ENCODE results near the gene CREB5. TPM values are rescaled to one million over a fixed set of nuclear protein-coding genes. Genes with fewer than 3 reads are reported as not detected.

The CREB5 gene
- polyA plus RNA-seq, 1 donor from 2014 or later: 3.7 TPM

DNA sequence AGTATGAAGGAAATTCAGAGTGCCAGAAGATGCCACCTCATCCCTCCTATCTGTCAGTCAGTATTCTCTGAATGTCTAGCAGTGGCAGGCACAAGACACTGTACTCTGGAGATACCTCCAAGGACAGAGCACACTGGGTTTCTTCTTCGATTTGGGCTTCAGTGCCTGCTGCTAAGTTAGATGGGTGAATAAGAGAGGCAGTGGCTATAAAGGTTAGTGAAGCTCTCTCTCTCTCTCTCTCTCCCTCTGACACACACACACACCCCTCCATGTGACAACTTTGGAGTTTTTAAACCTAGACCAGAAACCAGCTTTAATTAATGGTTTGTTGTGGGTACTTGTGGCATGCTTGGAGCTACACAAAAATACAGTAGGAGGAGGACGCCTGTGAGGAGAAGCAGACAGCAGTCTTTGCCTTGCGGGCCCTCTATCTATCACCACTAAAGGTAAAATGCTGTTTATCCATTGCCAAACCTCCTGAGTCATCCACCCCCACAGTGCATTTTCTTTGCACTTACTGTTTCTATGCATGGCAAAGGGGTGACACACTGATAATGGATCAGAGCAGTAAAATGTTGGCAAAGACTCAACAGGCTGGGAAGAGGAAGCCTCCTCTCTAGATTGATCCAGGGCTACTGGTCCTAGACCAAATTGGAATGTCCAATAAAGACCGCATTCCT lies 443.4 kb downstream of the CREB5 start:
- H3K9ac ChIP-seq (ENCODE audit: low read length): no peak overlapping the region
- H3K79me2 ChIP-seq (replicated peaks; ENCODE audit: insufficient read depth, low read length): no peaks in the 10 kb centered on the region
- no peak overlapping the region for H2AFZ ChIP-seq (ENCODE audit: low read depth, low read length)
- no peaks in the 10 kb centered on the region for H3K9me2 ChIP-seq (ENCODE audit: insufficient read depth, low read length)
- TF ChIP-seq, protein P1, sequence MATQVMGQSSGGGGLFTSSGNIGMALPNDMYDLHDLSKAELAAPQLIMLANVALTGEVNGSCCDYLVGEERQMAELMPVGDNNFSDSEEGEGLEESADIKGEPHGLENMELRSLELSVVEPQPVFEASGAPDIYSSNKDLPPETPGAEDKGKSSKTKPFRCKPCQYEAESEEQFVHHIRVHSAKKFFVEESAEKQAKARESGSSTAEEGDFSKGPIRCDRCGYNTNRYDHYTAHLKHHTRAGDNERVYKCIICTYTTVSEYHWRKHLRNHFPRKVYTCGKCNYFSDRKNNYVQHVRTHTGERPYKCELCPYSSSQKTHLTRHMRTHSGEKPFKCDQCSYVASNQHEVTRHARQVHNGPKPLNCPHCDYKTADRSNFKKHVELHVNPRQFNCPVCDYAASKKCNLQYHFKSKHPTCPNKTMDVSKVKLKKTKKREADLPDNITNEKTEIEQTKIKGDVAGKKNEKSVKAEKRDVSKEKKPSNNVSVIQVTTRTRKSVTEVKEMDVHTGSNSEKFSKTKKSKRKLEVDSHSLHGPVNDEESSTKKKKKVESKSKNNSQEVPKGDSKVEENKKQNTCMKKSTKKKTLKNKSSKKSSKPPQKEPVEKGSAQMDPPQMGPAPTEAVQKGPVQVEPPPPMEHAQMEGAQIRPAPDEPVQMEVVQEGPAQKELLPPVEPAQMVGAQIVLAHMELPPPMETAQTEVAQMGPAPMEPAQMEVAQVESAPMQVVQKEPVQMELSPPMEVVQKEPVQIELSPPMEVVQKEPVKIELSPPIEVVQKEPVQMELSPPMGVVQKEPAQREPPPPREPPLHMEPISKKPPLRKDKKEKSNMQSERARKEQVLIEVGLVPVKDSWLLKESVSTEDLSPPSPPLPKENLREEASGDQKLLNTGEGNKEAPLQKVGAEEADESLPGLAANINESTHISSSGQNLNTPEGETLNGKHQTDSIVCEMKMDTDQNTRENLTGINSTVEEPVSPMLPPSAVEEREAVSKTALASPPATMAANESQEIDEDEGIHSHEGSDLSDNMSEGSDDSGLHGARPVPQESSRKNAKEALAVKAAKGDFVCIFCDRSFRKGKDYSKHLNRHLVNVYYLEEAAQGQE (IDR thresholded peaks at IDR 0.05; ENCODE audit: borderline replicate concordance): no peak
- TF ChIP-seq POLR2AphosphoS5 (IDR thresholded peaks at IDR 0.05) (no peak), EZH2 (IDR thresholded peaks at IDR 0.05; ENCODE audit: borderline replicate concordance, insufficient read depth, low read length, poor library complexity, severe bottlenecking) (no peak), SMC3 (conservative IDR thresholded peaks at IDR 0.05; ENCODE audit: poor library complexity) (no peak)
- no peaks in the 10 kb centered on the region for H3K36me3 ChIP-seq (ENCODE audit: insufficient read depth, low read length)
- no peak overlapping the region for H3K4me2 ChIP-seq (ENCODE audit: low read length)
- H3K27ac ChIP-seq (ENCODE audit: low read length): no peak overlapping the region
- no peaks in the 10 kb centered on the region for H4K20me1 ChIP-seq (ENCODE audit: insufficient read depth)
- H3K9me3 ChIP-seq (ENCODE audit: low read length): no peaks in the 10 kb centered on the region
- peaks cover 5% of the 10 kb centered on the region for H3K27me3 ChIP-seq (ENCODE audit: insufficient read depth, low read depth, low read length)
- H3K4me3 ChIP-seq (ENCODE audit: low read length): no peak overlapping the region
- H3F3A ChIP-seq (ENCODE audit: insufficient read depth, low read length, poor library complexity, severe bottlenecking): no peaks in the 10 kb centered on the region

DNA sequence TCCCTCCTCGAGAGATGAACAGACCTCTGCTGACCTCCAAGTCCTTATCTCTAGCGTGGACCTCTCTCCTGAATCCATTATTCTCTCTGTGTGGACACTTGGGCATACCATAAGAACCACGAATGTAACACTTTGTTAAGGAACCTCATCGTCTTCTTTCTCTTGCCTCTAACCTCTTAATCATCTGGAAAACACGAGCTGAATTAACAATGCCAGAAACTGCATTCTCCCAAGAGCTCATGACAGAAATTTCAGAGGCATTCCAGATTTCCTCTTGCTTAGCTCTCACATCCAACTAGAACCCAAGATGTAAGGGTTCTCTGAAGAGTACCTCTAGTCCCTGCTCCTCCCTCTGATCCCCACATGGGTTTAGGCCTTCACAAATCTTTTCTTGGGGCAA lies 444.3 kb downstream of the CREB5 start:
- TF ChIP-seq SMC3 (conservative IDR thresholded peaks at IDR 0.05; ENCODE audit: poor library complexity) (no peak), EZH2 (IDR thresholded peaks at IDR 0.05; ENCODE audit: borderline replicate concordance, insufficient read depth, low read length, poor library complexity, severe bottlenecking) (no peak), CTCF (IDR thresholded peaks at IDR 0.05; ENCODE audit: poor library complexity, severe bottlenecking) (no peak), RAD21 (conservative IDR thresholded peaks at IDR 0.05) (no peak), TAF1 (IDR thresholded peaks at IDR 0.05; ENCODE audit: low read depth) (no peak), MXI1 (conservative IDR thresholded peaks at IDR 0.05; ENCODE audit: poor library complexity, severe bottlenecking) (no peak), POLR2AphosphoS5 (IDR thresholded peaks at IDR 0.05) (no peak), EP300 (conservative IDR thresholded peaks at IDR 0.05; ENCODE audit: poor library complexity, severe bottlenecking) (no peak)
- TF ChIP-seq, protein P1 (IDR thresholded peaks at IDR 0.05; ENCODE audit: borderline replicate concordance): no peak

More for the DNA sequence above, 444.3 kb downstream of the CREB5 start:
- no peaks in the 10 kb centered on the region for H3F3A ChIP-seq (ENCODE audit: insufficient read depth, low read length, poor library complexity, severe bottlenecking)
- no peaks in the 10 kb centered on the region for H3K9me2 ChIP-seq (ENCODE audit: insufficient read depth, low read length)
- H3K4me2 ChIP-seq (ENCODE audit: low read length): no peak overlapping the region
- H3K4me3 ChIP-seq (ENCODE audit: low read length): no peak overlapping the region
- no peak overlapping the region for H3K27ac ChIP-seq (ENCODE audit: low read length)
- H2AFZ ChIP-seq (ENCODE audit: low read depth, low read length): no peak overlapping the region
- H4K20me1 ChIP-seq (ENCODE audit: insufficient read depth): no peaks in the 10 kb centered on the region
- no peak overlapping the region for H3K9ac ChIP-seq (ENCODE audit: low read length)
- peaks cover 5% of the 10 kb centered on the region for H3K27me3 ChIP-seq (ENCODE audit: insufficient read depth, low read depth, low read length)
- H3K9me3 ChIP-seq (ENCODE audit: low read length): no peaks in the 10 kb centered on the region
- H3K36me3 ChIP-seq (ENCODE audit: insufficient read depth, low read length): no peaks in the 10 kb centered on the region
- H3K79me2 ChIP-seq (replicated peaks; ENCODE audit: insufficient read depth, low read length): no peaks in the 10 kb centered on the region
